NT2/D1 (cell line): ENCODE results near the gene LASP1NB.

ENCODE experiments used
- YY1 ChIP-seq: IDR thresholded peaks from 2 replicates; pipeline ENCODE4 v1.6.1; 2011; ENCODE audit not compliant: insufficient read length, insufficient read depth
- ZNF274 ChIP-seq: IDR thresholded peaks from 2 replicates; pipeline ENCODE4 v1.6.1; 2011; ENCODE audit warnings: mild to moderate bottlenecking, low read depth, low read length

DNA sequence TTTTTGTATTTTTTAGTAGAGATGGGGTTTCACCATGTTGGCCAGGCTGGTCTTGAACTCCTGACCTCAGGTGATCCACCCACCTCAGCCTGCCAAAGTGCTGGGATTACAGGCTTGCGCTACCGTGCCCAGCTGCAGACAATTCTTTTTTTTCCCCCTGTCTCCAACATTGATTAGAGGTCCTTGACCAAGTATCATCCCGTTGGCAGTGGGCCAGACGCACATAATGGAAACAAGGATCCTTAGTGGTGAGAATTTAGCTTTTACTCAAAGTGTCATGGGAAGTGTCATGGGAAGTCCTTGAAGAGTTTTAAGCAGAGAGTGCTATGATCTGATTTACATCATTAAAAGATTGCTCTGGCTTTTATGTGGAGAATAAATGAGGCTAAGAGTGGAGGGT is 43.9 kb downstream of the LASP1NB start:
- TF ChIP-seq YY1 (no peak), ZNF274 (no peak)
